ENCODE results near the gene ZBTB7C. TPM values are rescaled to one million over a fixed set of nuclear protein-coding genes. Genes with fewer than 3 reads are reported as not detected.
"Not testable (repeated sequence)": the region's sequence is repeated elsewhere in the genome, so short reads cannot be mapped to it uniquely, and the experiment has no call there.

ZBTB7C gene
- total RNA-seq, 1 experiment from 2014 or later = 0.35 TPM

DNA sequence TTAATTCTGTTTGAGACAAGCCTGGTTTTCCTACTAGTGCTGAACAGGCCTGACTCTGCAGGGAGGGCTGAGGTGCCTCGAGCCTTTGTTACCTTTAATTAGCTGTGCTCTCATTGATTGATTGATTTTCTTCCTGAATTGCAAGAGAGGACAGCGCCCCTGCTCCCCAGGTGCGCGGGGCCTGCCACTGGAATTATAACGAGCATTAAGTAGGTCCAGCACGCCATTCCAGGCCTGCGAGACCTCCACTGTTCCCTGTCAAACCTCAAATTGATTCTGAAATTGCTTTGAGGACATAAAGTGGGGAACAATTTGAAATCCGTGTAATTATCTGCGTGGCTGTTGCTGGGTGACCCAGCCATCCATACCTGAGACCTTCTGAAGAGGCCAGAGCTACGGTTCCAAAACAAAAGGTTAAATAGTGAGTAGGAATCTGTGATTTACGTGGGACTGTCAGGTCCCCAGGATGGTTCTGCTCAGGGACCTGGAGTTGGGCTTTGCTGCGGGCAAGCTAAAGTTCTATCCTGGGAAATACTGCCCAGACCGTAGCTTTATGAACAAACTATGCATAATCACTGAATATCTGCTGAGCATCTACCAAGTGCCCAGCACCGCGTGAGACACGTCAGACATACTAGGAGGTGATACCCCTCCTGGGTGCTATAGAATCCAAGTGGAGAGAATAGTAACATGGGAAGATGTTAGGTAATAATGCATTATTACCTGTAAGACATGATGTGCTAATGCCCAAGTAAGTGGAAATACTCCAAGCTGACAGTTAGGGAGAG lies 104.1 kb downstream of the ZBTB7C start:
- no peak for DNase-seq (ENCODE audit: extremely low read depth, low read depth)

DNA sequence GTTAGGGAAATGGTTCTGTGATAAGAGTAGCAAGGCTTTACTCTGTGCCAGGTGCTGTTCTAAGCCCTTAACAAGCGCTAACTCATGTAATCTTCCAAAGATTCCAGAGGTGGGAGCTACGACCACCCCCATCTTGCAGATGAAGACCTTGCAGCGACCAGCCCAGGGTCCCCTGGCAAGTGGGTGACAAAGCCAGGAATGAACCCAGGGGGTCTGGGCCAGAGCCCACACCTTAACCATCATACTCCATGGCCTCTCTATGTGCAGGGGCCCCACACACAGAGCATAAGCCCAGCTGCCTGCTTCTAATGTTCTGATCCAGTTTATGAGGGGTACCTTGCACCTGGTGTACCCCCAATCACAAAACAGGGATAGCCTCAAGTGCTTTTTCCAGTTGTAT lies 105.3 kb downstream of the ZBTB7C start:
- DNase-seq (ENCODE audit: extremely low read depth, low read depth) = no peak

DNA sequence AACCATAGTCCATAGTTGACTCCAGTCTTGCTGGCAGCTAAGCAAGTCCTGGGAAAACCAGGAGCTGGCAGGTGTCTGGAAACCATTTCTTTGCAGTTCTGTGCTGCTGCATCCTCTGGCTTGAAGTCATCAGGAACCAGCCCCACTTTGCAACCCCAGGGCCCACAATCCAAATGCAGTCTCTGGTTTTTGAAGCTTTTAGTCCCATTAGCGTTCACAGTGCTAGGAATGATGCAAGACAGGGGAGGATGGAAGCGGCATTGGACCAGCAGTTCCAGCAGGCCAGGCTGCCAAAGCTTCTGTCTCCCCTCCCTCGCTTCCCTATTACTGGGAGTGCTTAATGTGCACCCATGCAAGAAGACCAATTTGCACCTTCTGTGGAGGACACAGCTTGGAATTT lies 106.4 kb downstream of the ZBTB7C start:
- no peak for DNase-seq (ENCODE audit: extremely low read depth, low read depth)

DNA sequence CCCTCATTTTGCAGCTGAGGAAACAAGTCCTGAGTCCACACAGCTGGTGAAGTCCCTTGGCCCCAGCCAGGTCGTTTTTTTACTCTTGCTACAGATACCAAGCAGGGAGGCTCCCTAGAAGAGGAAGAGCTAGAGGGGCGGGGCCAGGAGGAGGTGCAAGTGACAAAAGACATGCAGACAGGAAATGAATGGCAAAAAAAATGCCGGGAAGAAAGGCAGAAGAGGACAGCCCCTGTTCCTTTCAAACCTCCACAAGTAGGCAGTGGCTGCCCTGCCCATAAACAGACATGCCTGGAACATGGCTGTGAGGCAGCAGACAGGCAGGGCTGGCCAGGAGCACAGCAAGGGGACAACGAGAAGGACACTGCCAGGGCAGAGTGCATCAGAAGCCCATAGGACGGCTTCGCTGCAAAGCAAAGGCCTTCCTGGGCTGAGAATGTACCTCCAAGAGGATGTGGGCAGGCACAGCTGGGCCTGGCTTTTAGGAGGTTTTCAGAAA lies 108.7 kb downstream of the ZBTB7C start:
- no peak for DNase-seq (ENCODE audit: extremely low read depth, low read depth)

DNA sequence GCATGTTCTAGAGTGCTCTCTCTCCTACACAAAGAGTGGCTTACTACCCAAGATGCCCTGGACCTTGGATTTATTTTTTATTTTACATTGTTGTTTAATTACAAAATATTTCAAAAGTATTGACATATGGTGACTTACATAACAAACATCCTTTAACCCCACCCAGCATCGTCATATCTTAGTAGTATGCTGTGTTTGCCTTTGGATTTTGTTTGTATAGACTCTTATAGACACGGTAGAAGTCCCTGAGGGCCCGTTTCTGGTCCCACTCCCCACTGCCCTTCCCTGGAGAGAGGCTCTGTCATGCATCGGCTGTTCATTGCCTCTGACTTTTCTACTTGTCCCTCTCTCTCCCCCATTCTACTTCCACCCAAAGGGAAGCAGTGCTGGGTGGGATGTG lies 112.0 kb downstream of the ZBTB7C start:
- no peak for DNase-seq (ENCODE audit: extremely low read depth, low read depth)

DNA sequence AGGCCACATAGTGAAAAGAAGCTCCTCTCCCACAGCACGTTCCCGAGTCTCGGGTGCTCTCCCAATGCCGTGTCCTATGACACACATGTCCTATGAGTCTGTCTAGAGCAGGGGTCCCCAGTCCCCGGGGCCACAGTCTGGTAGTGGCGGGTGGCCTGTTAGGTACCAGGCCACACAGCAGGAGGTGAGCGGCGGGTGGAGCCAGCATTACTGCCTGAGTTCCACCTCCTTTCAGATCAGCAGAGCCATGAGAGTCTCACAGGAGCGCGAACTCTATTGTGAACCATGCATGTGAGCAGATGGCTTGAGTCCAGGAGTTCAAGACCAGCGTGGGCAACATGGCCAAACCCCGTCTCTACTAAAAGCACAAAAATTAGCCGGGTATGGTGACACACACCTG lies 112.6 kb downstream of the ZBTB7C start:
- no peak for DNase-seq (ENCODE audit: extremely low read depth, low read depth)

DNA sequence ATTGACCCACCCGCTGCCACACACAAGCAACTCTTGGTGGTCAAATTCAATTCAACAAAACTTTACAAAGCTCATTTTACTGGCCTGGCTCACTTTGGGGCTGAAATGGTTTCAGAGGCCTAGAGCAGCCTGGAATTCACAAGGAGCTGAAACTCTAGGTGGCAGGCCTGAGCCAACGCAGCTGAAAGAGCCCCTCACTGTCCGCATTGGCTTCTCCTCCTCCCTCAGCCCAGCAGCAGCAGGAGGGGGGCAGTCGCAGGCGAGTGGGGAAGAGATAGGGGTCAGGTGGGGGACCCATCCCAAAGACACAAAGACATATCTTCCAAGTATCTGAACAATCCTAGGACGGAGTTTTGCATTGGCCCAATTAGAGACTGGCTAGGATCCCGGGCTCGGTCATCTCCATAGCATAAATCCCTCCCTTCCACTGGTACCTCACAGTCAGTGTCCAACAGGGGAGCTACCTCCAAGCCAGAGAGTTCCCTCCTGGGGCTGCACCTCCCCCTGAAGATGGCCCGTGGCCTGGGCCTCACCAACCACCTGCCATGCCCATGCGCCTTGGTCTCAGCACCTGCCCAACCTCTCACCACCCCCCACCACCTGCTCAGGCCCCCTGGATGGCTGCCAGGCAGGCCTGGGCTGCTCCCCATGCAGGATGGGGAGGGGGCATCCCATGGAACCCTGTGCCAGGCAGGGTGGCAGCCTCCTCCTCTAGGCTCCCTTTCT lies 113.4 kb downstream of the ZBTB7C start:
- no peak for DNase-seq (ENCODE audit: extremely low read depth, low read depth)

DNA sequence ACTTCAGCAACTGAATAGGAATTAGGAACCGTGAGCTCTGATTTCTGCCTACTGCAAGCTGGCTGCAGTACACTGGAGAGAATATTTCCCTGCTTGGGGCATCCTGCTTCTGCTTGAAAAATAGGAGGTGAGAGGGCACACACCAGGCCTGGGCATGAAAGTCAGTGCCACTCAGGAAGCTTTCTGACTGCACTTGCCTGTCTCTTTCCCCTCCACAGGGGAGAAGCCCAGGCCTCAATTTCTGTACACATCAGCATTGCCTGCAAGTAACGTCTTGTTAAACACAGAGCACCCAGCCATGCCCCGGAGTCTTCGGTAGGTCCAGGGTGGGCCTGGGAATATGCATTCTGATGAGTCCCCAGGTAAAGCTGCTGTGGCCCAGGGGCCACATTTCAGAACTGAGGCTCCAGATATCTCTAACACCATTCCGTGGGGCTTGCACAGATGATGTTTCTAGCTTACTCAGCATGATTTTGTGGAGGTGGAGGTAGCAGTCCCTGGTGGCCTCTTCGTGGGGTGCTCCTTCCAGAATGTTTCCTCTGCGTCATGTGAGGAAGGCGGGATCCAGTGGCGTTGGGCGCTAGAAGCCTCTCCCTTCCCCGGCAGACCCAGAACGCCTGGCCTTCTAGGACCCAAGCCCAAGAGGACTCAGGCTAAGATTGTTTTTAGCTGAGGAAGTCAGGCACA lies 114.1 kb downstream of the ZBTB7C start:
- no peak for DNase-seq (ENCODE audit: extremely low read depth, low read depth)

DNA sequence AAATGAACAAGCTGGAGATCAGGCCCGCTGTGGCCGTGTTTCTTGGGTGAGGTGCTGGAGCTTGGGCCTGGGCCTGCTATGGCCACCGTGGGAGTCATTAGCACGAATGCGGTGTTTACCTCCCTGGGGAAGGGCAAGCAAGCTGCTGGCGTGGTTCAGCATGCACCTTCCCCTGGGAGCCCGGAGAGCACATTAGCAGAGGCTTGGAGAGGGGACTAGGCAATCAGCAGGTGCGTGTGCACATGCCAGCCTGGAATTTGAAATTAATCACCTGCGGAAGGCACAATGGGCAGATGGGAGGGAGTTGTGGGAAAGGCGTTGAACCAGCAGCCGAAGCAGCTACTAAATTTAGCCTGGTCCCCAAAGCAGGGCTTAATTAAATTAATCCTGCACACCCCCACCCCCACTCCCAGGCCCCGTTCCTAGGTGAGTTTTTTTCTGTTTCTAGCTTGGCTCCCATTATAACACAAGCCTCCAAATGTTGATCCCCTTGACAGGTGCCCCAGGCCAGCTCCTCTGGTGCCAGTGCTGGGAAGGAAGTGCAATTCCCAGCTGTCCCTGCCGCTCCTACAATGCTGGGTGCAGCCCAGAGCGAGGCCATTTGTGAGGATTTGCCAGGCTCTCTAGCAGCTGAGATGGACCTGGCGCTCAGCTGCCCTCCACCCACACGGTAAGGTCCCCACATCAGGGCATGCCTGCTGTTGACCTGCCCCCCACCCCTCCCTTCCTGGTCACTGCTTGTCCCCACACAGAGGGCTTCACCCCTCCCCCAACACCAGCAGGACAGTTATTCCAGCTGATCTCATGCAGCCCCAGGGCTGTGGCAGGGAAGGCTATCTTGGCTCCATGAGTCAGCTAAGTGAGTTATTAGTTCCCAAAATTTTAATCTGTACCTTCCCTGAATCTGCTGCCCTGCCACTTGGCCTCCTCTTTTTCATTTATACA lies 115.0 kb downstream of the ZBTB7C start:
- DNase-seq (ENCODE audit: extremely low read depth, low read depth) = no peak

DNA sequence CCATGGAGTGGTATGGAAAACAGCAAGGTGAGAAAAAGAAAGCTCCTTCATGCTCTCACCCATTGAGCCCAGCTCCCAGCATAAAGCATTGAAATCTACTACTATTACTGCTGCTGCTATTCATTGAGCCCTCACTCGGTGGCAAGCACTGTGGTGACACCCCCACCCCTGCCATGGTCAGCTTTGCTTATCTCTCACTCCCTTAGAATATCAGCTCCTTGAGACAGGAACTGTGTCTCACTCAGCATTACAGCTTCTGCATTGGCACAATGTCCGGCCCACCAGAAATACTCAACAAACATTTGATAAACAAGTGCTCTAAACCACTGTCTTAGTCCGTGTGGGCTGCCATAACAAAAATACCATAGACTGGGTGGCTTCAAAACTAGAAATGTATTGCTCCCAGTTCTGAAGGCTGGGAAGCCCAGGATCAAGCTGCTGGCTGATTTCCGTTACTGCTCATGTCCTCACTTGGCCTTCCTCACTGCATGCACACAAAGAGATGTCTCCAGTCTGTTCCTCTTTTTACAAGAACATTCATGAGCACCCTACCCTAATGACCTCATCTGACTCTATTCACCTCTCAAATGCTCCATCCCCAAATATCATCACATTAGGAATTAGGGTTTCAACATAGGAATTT lies 116.3 kb downstream of the ZBTB7C start:
- no peak for DNase-seq (ENCODE audit: extremely low read depth, low read depth)

DNA sequence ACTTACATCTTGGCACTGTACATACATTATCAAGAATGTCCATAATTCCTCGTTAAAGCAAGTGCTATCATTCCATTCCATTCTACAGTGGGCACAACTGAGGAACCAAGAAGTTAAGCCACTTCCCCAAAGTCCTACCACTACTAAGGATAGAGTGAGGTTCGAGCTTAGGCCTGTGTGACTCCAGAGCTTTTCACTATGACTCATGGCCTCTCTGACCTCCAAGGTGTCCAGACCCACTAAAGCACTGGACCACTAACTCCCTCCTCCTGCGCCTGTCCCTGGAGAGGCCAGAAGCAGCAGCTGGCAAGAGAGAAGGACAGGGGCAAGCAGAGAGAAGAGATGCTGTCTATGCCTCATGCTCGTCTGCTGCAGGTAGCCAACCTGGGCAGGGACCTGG lies 117.0 kb downstream of the ZBTB7C start:
- no peak for DNase-seq (ENCODE audit: extremely low read depth, low read depth)

DNA sequence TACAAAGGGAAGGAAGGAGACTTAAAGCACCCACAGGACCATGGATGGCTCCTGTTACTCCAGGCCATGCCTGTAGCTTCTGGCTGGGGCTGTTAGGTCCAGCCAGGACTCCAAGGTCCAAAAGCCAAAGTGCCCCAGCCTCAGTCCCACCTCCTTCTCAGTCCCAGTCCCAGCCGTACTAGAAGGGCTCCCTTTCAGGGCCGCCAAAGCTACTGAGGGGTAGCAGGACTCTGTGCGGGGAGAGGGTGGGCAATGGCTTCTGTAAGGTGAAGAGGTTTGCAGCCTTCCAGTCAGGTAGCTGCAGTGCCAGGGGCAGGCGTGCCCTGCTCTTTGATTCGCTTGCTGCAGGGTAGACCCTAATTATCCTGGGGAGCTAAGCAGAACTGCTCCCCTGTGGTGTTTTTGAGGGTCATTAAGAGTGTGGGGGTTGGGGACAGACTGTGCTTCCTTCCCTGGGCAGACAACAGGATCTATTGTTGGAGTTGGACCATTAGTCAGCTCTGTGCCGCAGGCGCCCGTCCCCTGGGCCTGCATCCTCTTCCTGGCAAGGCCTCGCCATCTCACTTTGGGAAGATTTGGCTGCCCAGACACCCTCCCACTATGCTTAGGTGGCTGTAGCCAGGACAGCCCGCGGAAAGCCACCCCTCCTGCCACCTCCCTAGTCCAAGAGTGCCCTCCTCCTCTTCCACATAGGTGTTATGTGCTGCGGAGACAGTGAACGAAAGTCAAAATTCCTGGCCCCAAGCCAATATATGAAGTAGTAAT lies 118.8 kb downstream of the ZBTB7C start:
- no peak for DNase-seq (ENCODE audit: extremely low read depth, low read depth)

DNA sequence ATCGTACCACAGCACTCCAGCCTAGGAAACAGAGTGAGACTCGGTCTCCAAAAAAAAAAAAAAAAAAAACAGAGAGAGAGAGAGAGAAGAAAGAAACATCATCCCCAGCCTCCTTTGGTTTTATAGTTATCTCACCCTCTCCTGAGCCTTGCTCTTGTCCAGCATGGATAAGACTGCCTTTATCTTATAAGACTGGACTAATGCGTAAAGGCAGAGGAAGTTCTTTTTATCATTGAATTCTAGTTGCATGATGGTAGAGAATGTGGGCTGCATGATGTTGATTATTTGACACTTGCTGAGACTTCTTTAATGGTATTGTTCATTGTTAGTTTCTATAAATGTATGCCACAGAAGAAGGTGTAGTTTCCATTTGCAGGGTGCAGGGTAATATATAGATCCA lies 124.4 kb downstream of the ZBTB7C start:
- no peak for DNase-seq (ENCODE audit: extremely low read depth, low read depth)

DNA sequence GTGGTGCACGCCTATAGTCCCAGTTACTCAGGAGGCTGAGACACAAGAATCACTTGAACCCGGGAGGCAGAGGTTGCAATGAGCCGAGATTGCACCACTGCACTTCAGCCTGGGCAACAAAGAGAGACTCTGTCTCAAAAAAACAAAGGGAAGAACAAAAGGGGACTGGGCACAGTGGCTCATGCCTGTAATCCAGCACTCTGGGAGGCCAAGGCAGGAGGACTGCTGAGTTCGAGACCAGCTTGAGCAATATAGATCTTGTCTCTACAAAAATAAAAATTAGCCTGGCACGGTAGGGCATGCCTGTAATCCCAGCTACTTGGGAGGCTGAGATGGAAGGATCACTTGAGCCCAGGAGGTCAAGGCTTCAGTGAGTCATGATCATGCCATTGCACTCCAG lies 125.2 kb downstream of the ZBTB7C start:
- DNase-seq (ENCODE audit: extremely low read depth, low read depth) = not testable (repeated sequence)

DNA sequence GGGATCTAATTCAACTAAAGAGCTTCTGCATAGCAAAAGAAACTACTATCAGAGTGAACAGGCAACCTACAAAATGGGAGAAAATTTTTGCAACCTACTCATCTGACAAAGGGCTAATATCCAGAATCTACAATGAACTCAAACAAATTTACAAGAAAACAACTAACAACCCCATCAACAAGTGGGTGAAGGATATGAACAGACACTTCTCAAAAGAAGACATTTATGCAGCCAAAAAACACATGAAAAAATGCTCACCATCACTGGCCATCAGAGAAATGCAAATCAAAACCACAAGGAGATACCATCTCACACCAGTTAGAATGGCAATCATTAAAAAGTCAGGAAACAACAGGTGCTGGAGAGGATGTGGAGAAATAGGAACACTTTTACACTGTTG lies 127.7 kb downstream of the ZBTB7C start:
- not testable (repeated sequence) for DNase-seq (ENCODE audit: extremely low read depth, low read depth)

DNA sequence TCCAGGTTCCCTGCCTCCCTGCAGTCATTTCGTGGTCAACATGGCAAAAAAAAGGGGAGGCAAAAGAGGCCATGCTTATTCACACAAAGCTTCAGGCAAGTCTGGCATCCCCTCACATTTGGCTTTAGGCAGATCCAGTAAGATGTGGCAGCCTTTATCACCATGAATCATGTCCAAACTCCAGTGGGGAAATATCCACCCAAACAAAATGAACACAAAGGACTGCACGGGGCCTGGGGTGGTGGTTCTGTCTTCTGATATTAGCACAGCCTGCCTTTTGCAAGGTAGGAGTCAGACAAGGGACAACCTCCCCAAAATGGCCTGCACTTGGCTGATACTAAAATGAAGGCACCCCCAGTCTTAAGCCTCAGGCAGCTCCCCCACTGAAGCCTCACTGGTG lies 129.9 kb downstream of the ZBTB7C start:
- DNase-seq (ENCODE audit: extremely low read depth, low read depth) = no peak

DNA sequence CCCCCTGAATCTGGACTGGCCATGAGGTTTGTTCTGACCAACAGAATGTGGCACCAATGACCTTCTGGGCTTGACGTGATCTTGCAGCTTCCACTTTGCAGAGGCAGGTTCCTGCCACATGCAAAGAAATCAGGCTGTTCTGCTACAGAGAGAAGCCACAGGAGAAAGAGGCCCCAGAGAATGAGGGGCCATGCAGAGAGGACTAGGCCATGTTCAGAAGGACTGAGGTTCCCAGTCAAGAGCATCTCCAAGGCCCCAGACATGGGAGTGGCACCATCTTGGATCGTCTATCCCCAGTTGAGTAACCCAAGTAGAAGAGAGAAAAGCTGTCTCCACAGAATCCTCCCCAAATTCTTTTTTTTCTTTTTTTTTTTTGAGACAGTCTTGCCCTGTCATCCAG lies 131.1 kb downstream of the ZBTB7C start:
- no peak for DNase-seq (ENCODE audit: extremely low read depth, low read depth)

DNA sequence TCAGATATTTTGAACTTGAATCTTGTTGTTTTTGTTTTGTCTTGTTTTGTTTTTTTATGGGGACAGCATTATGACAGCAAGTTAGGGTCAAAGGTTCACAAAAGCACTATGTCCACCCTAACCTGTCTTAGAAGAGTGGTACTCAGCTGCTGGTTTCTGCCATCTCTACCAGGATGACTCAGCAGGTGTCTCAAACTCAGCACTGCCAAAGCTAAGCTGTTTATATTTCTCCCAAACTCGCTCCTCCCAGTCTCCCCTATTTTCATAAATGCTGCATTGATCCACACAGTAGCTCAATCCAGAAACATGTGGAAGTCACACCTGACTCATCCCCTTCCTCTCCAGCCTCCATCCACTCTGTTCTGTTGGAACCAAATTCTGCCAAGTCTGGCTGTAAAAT lies 134.9 kb downstream of the ZBTB7C start:
- no peak for DNase-seq (ENCODE audit: extremely low read depth, low read depth)

DNA sequence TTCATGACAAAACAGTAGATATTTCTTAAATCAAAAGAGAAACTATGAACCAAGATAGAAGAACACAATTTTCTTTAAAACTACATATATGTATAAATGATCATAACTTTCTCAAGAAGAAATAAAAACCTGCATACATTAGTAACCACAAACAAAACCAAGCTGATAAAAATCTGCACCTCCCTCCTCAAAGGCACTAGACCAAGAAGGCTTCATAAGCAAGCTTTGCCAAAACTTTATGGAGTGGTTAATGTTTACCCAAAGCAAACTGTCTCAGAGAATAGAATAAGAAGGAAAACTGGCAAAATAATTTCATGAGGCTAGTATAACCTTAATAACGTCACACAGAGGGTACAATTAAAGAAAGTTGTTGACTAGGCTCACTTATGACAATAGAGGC lies 138.3 kb downstream of the ZBTB7C start:
- DNase-seq (ENCODE audit: extremely low read depth, low read depth) = no peak

Data from NCI-H460 (cell line).